ENCODE measurements around the gene GIGYF2. TPM values are rescaled to one million over a fixed set of nuclear protein-coding genes. Genes with fewer than 3 reads are reported as not detected.

The GIGYF2 gene
- polyA plus RNA-seq, 2 of the 4 experiments (the other 2 are of a cell fraction), result 31.2 to 46.3 TPM

GRCh38 chr2:232749331-232749730 lies 52.2 kb downstream of the GIGYF2 start:
- DNase-seq (ENCODE audit: low read depth in 1 of 2, low spot score in 1 of 2), result no peak
- no peak for FAIRE-seq
- Histone ChIP-seq H3K4me1 (no peaks in the 10 kb centered on the region), H3K9me3 (no peaks in the 10 kb centered on the region), H3K4me3 (no peak overlapping the region), H3K4me2 (no peak overlapping the region), H3K27ac (no peak overlapping the region)
- WGBS (ENCODE audit: missing lambda C conversion rate), result 90% methylated on average over 3 of the region's 3 CpGs
- ChIA-PET POLR2A (no interaction called here), CTCF (interaction anchor here (0.8 to 1.2 kb wide), 3 partner anchors 9 to 33 kb away, joined by 3 to 4 read pairs (median 3); no protein-coding TSS in a partner anchor)
- no peak for ATAC-seq
- TF ChIP-seq ZNF302 (CRISPR knock-in tag; IDR thresholded peaks at IDR 0.05) (no peak), CBX8 (IDR thresholded peaks at IDR 0.05) (no peak), HOXA7 (CRISPR knock-in tag; IDR thresholded peaks at IDR 0.05) (no peak), RAD21 (conservative IDR thresholded peaks at IDR 0.05 in 1 of 2, IDR thresholded peaks at IDR 0.05 in 1 of 2) (no peak), EHMT2 (IDR thresholded peaks at IDR 0.05; ENCODE audit: low read depth) (no peak), NFE2L2 (conservative IDR thresholded peaks at IDR 0.05; ENCODE audit: low read length) (no peak), NPAS2 (CRISPR knock-in tag; IDR thresholded peaks at IDR 0.05; ENCODE audit: borderline replicate concordance) (no peak), EHF (CRISPR knock-in tag; IDR thresholded peaks at IDR 0.05) (no peak), MAFK (IDR thresholded peaks at IDR 0.05; ENCODE audit: partially characterized antibody) (no peak), POLR2A (IDR thresholded peaks at IDR 0.05; ENCODE audit: low read length) (no peak), BHLHE40 (IDR thresholded peaks at IDR 0.05; ENCODE audit: low read depth, low read length) (no peak), ATOH8 (CRISPR knock-in tag; IDR thresholded peaks at IDR 0.05; ENCODE audit: low read depth) (no peak)

GRCh38 chr2:232750135-232750671 lies 53.1 kb downstream of the GIGYF2 start:
- no peak for ATAC-seq
- no peak for FAIRE-seq
- ChIA-PET CTCF (interaction anchor here (0.9 to 1.2 kb wide), 2 partner anchors 8 to 33 kb away, joined by 3 to 4 read pairs; no protein-coding TSS in a partner anchor), POLR2A (no interaction called here)
- 86% methylated on average over 4 of the region's 4 CpGs for WGBS (ENCODE audit: missing lambda C conversion rate)
- Histone ChIP-seq H3K4me1 (no peaks in the 10 kb centered on the region), H3K9me3 (no peaks in the 10 kb centered on the region), H3K4me3 (no peak overlapping the region), H3K27ac (no peak overlapping the region), H3K4me2 (no peak overlapping the region)
- TF ChIP-seq CHD2 (IDR thresholded peaks at IDR 0.05; ENCODE audit: low read length, partially characterized antibody) (no peak), TFCP2L1 (CRISPR knock-in tag; IDR thresholded peaks at IDR 0.05) (no peak), ATOH8 (CRISPR knock-in tag; IDR thresholded peaks at IDR 0.05; ENCODE audit: low read depth) (no peak), SMC3 (IDR thresholded peaks at IDR 0.05) (no peak), MAZ (IDR thresholded peaks at IDR 0.05; ENCODE audit: borderline replicate concordance, low read depth, low read length) (no peak)
- no peak for DNase-seq (ENCODE audit: low read depth in 1 of 2, low spot score in 1 of 2)

- POLR2A ChIA-PET, result no interaction called here
- no peak for FAIRE-seq
- 85% methylated on average over 2 of the region's 2 CpGs for WGBS (ENCODE audit: missing lambda C conversion rate)
Observed at GRCh38 chr2:232757905-232758304, 60.8 kb downstream of the GIGYF2 start.

More at GRCh38 chr2:232757905-232758304, 60.8 kb downstream of the GIGYF2 start:
- DNase-seq (ENCODE audit: low read depth in 1 of 2, low spot score in 1 of 2), result no peak
- no peak overlapping the region for H3K27ac ChIP-seq
- H3K9me3 ChIP-seq, result no peaks in the 10 kb centered on the region
- no peak overlapping the region for H3K4me2 ChIP-seq
- no peak overlapping the region for H3K4me3 ChIP-seq
- CTCF ChIA-PET, result interaction anchor here (0.9 to 2.1 kb wide), 4 partner anchors 8 to 153 kb away, joined by 3 to 7 read pairs (median 3); no protein-coding TSS in a partner anchor
- TF ChIP-seq POLR2AphosphoS2 (conservative IDR thresholded peaks at IDR 0.05; ENCODE audit: low read length) (no peak), ZNF302 (CRISPR knock-in tag; IDR thresholded peaks at IDR 0.05) (no peak), JUNB (IDR thresholded peaks at IDR 0.05) (no peak), ZC3H11A (IDR thresholded peaks at IDR 0.05) (no peak), POLR2A (IDR thresholded peaks at IDR 0.05; ENCODE audit: low read length) (no peak), NFE2L2 (conservative IDR thresholded peaks at IDR 0.05; ENCODE audit: low read length) (no peak), EHF (CRISPR knock-in tag; IDR thresholded peaks at IDR 0.05) (no peak), NPAS2 (CRISPR knock-in tag; IDR thresholded peaks at IDR 0.05; ENCODE audit: borderline replicate concordance) (no peak), FOXS1 (CRISPR knock-in tag; IDR thresholded peaks at IDR 0.05) (no peak), TFCP2L1 (CRISPR knock-in tag; IDR thresholded peaks at IDR 0.05) (no peak), MYC (IDR thresholded peaks at IDR 0.05; ENCODE audit: borderline replicate concordance, low read length) (no peak), RFX5 (IDR thresholded peaks at IDR 0.05) (no peak), CBX2 (IDR thresholded peaks at IDR 0.05; ENCODE audit: borderline replicate concordance, low read depth) (no peak), CHD2 (IDR thresholded peaks at IDR 0.05; ENCODE audit: low read length, partially characterized antibody) (no peak), RNF2 (IDR thresholded peaks at IDR 0.05; ENCODE audit: borderline replicate concordance, low read depth) (no peak)
- TF ChIP-seq, protein P1, sequence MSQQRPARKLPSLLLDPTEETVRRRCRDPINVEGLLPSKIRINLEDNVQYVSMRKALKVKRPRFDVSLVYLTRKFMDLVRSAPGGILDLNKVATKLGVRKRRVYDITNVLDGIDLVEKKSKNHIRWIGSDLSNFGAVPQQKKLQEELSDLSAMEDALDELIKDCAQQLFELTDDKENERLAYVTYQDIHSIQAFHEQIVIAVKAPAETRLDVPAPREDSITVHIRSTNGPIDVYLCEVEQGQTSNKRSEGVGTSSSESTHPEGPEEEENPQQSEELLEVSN (IDR thresholded peaks at IDR 0.05; ENCODE audit: borderline replicate concordance, low read depth), result no peak
- TF ChIP-seq, protein P2, sequence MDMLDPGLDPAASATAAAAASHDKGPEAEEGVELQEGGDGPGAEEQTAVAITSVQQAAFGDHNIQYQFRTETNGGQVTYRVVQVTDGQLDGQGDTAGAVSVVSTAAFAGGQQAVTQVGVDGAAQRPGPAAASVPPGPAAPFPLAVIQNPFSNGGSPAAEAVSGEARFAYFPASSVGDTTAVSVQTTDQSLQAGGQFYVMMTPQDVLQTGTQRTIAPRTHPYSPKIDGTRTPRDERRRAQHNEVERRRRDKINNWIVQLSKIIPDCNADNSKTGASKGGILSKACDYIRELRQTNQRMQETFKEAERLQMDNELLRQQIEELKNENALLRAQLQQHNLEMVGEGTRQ (IDR thresholded peaks at IDR 0.05), result no peak
- TF ChIP-seq, protein P3, sequence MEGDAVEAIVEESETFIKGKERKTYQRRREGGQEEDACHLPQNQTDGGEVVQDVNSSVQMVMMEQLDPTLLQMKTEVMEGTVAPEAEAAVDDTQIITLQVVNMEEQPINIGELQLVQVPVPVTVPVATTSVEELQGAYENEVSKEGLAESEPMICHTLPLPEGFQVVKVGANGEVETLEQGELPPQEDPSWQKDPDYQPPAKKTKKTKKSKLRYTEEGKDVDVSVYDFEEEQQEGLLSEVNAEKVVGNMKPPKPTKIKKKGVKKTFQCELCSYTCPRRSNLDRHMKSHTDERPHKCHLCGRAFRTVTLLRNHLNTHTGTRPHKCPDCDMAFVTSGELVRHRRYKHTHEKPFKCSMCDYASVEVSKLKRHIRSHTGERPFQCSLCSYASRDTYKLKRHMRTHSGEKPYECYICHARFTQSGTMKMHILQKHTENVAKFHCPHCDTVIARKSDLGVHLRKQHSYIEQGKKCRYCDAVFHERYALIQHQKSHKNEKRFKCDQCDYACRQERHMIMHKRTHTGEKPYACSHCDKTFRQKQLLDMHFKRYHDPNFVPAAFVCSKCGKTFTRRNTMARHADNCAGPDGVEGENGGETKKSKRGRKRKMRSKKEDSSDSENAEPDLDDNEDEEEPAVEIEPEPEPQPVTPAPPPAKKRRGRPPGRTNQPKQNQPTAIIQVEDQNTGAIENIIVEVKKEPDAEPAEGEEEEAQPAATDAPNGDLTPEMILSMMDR (IDR thresholded peaks at IDR 0.05), result no peak
- no peaks in the 10 kb centered on the region for H3K4me1 ChIP-seq
- ATAC-seq, result no peak

All from A549 (cell line).